Loucy (cell line): Measurements from ENCODE around the gene FRG2.

ENCODE experiments used
- H2AFZ ChIP-seq: fragments of 200-600 bp; sonication (generic); 2 replicates; pipeline ENCODE4 v1.6.0; 2016; ENCODE audit warnings: antibody characterized with exemption, mild to moderate bottlenecking, low read length, moderate library complexity
- H3F3A ChIP-seq: fragments of 200-600 bp; 2 replicates; pipeline ENCODE4 v1.6.0; 2016; ENCODE audit warnings: antibody characterized with exemption, low read depth, mild to moderate bottlenecking
- H3K27me3 ChIP-seq: fragments of 200-600 bp; sonication (generic); 2 replicates; pipeline ENCODE4 v1.6.1; 2014; ENCODE audit warnings: low read length, mild to moderate bottlenecking; ENCODE audit not compliant: insufficient read depth, poor library complexity, severe bottlenecking
- H3K36me3 ChIP-seq: fragments of 200-600 bp; sonication (generic); 2 replicates; pipeline ENCODE4 v1.6.1; 2016; ENCODE audit warnings: low read length; ENCODE audit not compliant: insufficient read depth
- H3K4me1 ChIP-seq: fragments of 200-600 bp; sonication (generic); 2 replicates; pipeline ENCODE4 v1.5.1; 2014; ENCODE audit warnings: low read length, mild to moderate bottlenecking; ENCODE audit not compliant: insufficient read depth, poor library complexity, severe bottlenecking
- H3K4me2 ChIP-seq: fragments of 200-600 bp; sonication (generic); 2 replicates; pipeline ENCODE4 v1.6.0; 2014; ENCODE audit warnings: antibody characterized with exemption, low read length, low read depth, mild to moderate bottlenecking; ENCODE audit not compliant: poor library complexity, severe bottlenecking
- H3K4me3 ChIP-seq: fragments of 200-600 bp; sonication (generic); 2 replicates; pipeline ENCODE4 v1.5.1; 2014; ENCODE audit warnings: low read length, mild to moderate bottlenecking, mixed read lengths; ENCODE audit not compliant: poor library complexity, severe bottlenecking
- H3K79me2 ChIP-seq: fragments of 200-600 bp; sonication (generic); 2 replicates; pipeline ENCODE4 v1.6.1; 2014; ENCODE audit warnings: low read length; ENCODE audit not compliant: insufficient read depth
- H3K9ac ChIP-seq: fragments of 200-600 bp; sonication (generic); 2 replicates; pipeline ENCODE4 v1.6.0; 2014; ENCODE audit warnings: mild to moderate bottlenecking, low read depth, low read length, moderate library complexity; ENCODE audit not compliant: poor library complexity, severe bottlenecking
- H3K9me2 ChIP-seq: fragments of 200-600 bp; sonication (generic); replicated peaks from 2 replicates; pipeline ENCODE4 v1.6.1; 2016; ENCODE audit warnings: low read depth, low read length, mixed read lengths
- H3K9me3 ChIP-seq: fragments of 200-600 bp; sonication (generic); 2 replicates; pipeline ENCODE4 v1.6.1; 2014; ENCODE audit warnings: mild to moderate bottlenecking, antibody characterized with exemption, low read length, low read depth; ENCODE audit not compliant: insufficient read depth
- H4K20me1 ChIP-seq: fragments of 200-600 bp; sonication (generic); 2 replicates; pipeline ENCODE4 v1.6.0; 2014; ENCODE audit warnings: antibody characterized with exemption, low read length, mild to moderate bottlenecking; ENCODE audit not compliant: insufficient read depth, poor library complexity, severe bottlenecking
- CTCF ChIP-seq: fragments of 200-600 bp; sonication (generic); conservative IDR thresholded peaks from 2 replicates; pipeline ENCODE4 v1.5.1; 2014; ENCODE audit warnings: mild to moderate bottlenecking, antibody characterized with exemption, low read length
- EZH2phosphoT487 ChIP-seq: fragments of 200-600 bp; IDR thresholded peaks from 2 replicates; pipeline ENCODE4 v1.6.1; 2018; ENCODE audit warnings: antibody characterized with exemption, mild to moderate bottlenecking, moderate library complexity, borderline replicate concordance

FRG2 gene

DNA sequence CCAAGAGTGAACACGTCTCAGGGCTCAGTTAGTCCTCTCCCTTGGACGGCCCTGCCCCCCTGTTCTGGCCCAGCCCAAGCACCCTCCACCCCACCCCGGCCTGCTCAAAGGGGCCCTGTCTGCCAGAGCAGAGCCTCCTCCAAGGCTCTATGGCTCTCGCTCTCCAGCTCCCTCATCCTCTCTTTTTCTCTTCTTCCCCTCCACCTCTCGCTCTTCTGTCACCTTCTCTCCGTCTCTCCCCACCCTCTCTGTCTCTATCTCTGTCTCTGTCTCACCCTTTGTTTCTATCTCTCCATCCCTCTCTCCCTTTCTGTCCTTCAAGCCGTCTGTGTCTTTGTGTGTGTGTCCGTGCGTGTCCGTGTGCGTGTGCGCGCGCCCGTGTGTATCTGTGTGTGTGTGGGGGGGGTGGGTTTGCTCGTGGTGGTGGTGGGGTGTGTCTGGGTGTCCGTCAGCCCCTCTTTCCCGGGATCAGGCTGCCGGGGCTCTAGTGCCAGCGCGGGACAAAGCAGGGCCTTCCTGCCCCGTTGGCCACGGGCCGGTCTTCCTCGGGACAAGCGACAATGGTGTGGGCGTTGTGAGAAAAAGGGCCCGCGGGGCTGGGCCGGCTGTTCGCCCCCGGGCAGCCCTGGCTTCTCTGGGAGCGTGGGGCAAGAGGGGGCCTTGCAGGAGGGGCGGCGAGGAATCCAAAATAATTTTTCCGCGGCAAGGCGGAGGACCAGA lies 8.7 kb downstream of the FRG2 start:
- no peaks in the 10 kb centered on the region for H3K4me1 ChIP-seq
- H3K27me3 ChIP-seq, result no peaks in the 10 kb centered on the region
- no peaks in the 10 kb centered on the region for H3K9me2 ChIP-seq
- H3K4me3 ChIP-seq, result no peak overlapping the region
- no peak overlapping the region for H2AFZ ChIP-seq
- H3K36me3 ChIP-seq, result no peaks in the 10 kb centered on the region
- TF ChIP-seq EZH2phosphoT487 (no peak), CTCF (no peak)
- no peak overlapping the region for H3K9ac ChIP-seq
- H3K4me2 ChIP-seq, result no peak overlapping the region
- H3K9me3 ChIP-seq, result peaks cover 12% of the 10 kb centered on the region; the same call in 1 of the 2 replicates
- H4K20me1 ChIP-seq, result no peaks in the 10 kb centered on the region
- H3F3A ChIP-seq, result no peaks in the 10 kb centered on the region
- no peaks in the 10 kb centered on the region for H3K79me2 ChIP-seq

DNA sequence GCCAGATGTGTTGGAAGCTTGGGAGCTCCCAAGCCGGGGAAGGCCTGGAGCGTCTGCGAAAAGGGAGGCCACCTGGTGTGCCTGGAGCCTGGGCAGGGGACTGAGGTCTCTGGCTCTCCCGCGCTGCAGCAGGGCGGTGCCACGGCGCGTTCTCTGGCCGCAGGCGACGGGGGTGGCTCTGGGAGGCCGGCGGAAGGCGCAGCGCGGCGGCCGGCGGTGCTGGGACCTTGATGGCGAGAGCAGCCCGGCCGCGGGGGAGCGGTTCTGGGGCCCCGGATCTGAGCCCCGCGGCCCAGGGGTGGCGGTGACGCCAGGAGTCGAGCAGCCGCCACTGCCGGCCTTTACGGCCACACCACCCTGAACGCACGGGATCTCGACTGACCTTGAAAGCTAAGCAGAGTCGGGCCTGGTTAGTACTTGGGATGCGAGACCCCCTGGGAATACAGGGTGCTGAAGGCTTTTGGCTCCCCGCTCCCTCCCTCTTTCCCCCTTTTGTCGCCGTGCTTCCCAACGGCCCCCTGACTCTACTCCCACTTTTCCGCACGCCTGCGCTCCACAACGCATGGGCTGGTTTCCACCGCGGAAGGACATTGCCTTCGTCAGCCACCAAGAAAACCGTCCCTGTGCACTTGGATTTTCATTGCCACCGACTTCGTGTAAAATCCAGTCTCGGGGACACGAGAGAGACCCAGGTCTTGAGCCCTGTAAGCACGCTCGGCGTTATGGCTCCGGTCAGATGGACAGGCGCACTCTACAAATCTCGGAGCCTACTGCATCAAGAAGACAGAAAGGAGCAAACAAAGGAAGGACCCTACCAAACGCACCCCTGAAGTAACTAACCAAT lies 9.5 kb downstream of the FRG2 start:
- no peak overlapping the region for H3K4me2 ChIP-seq
- H2AFZ ChIP-seq, result no peak overlapping the region
- H3K36me3 ChIP-seq, result no peaks in the 10 kb centered on the region
- no peaks in the 10 kb centered on the region for H3K27me3 ChIP-seq
- no peak overlapping the region for H3K9ac ChIP-seq
- H3K4me1 ChIP-seq, result no peaks in the 10 kb centered on the region
- no peaks in the 10 kb centered on the region for H3F3A ChIP-seq
- no peaks in the 10 kb centered on the region for H3K79me2 ChIP-seq
- H3K9me3 ChIP-seq, result peaks cover 11% of the 10 kb centered on the region; the same call in 1 of the 2 replicates
- H3K4me3 ChIP-seq, result no peak overlapping the region
- H4K20me1 ChIP-seq, result no peaks in the 10 kb centered on the region
- no peak for TF ChIP-seq EZH2phosphoT487
- no peaks in the 10 kb centered on the region for H3K9me2 ChIP-seq

- TF ChIP-seq CTCF (no peak), EZH2phosphoT487 (no peak)
- no peak overlapping the region for H3K9ac ChIP-seq
- H3K9me2 ChIP-seq, result no peaks in the 10 kb centered on the region
- H3K36me3 ChIP-seq, result no peaks in the 10 kb centered on the region
- H2AFZ ChIP-seq, result no peak overlapping the region
- H3K9me3 ChIP-seq, result peaks cover 10% of the 10 kb centered on the region; the same call in 1 of the 2 replicates
- no peaks in the 10 kb centered on the region for H3K27me3 ChIP-seq
- H3K4me1 ChIP-seq, result no peaks in the 10 kb centered on the region
- H3K79me2 ChIP-seq, result no peaks in the 10 kb centered on the region
- no peaks in the 10 kb centered on the region for H3F3A ChIP-seq
- H3K4me3 ChIP-seq, result no peak overlapping the region
- H3K4me2 ChIP-seq, result no peak overlapping the region
- no peaks in the 10 kb centered on the region for H4K20me1 ChIP-seq
Observed at GRCh38 chr4:190016369-190017289, 10.4 kb downstream of the FRG2 start.
